GM12873 (cell line): Measurements from ENCODE around the gene FICD.

Experiments used
- CTCF ChIP-seq: IDR thresholded peaks from 2 replicates; pipeline ENCODE4 v1.5.1; 2012; ENCODE audit warnings: low read depth, mild to moderate bottlenecking, moderate library complexity, low read length, control low read depth; ENCODE audit not compliant: insufficient read depth; ENCODE audit errors: missing control alignments

Gene FICD

GRCh38 chr12:108565146-108565545, 50.1 kb downstream of the FICD start:
- TF ChIP-seq CTCF = no peak

GRCh38 chr12:108565976-108566375, 50.9 kb downstream of the FICD start:
- no peak for TF ChIP-seq CTCF

GRCh38 chr12:108566452-108566851, 51.4 kb downstream of the FICD start:
- no peak for TF ChIP-seq CTCF

- TF ChIP-seq CTCF = no peak
These were observed 52.6 kb downstream of the FICD start for GRCh38 chr12:108567406-108568337.

GRCh38 chr12:108568338-108569154, 53.5 kb downstream of the FICD start:
- no peak for TF ChIP-seq CTCF
